ENCODE results near the gene GPR153.

DNA sequence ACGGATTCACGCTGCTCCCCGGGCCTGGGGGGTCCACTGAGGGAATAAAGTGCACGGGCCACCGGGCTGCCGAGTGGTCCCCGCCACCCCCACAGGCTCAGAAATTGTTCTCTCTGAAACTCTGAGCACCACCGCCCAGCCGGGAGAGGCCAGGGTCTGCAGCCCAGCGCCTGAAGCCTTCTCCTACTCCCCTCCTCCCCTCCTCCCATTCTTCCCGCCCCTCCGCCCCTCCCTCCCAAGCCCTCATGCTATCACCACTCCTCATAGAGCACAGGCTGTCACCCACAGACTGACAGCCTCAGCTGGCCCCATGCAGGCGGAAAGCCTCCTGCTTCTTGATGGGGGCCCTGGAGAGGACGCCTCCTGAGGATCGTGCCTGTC lies 707 bp upstream of the GPR153 start:
- TF ChIP-seq EZH2 (IDR thresholded peaks at IDR 0.05) (no peak), EZH2phosphoT487 (IDR thresholded peaks at IDR 0.05) (no peak)
- TF ChIP-seq, protein P1, sequence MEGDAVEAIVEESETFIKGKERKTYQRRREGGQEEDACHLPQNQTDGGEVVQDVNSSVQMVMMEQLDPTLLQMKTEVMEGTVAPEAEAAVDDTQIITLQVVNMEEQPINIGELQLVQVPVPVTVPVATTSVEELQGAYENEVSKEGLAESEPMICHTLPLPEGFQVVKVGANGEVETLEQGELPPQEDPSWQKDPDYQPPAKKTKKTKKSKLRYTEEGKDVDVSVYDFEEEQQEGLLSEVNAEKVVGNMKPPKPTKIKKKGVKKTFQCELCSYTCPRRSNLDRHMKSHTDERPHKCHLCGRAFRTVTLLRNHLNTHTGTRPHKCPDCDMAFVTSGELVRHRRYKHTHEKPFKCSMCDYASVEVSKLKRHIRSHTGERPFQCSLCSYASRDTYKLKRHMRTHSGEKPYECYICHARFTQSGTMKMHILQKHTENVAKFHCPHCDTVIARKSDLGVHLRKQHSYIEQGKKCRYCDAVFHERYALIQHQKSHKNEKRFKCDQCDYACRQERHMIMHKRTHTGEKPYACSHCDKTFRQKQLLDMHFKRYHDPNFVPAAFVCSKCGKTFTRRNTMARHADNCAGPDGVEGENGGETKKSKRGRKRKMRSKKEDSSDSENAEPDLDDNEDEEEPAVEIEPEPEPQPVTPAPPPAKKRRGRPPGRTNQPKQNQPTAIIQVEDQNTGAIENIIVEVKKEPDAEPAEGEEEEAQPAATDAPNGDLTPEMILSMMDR (IDR thresholded peaks at IDR 0.05) = no peak

Data from neural progenitor cell (in vitro differentiated cells).